Ishikawa (cell line): ENCODE results near the gene WWTR1.

Experiments
- CEBPB ChIP-seq: IDR thresholded peaks from 2 replicates; pipeline ENCODE4 v1.6.1; 2012
- CREB1 ChIP-seq: IDR thresholded peaks from 2 replicates; pipeline ENCODE4 v1.6.1; 2012; ENCODE audit warnings: low read depth
- EGR1 ChIP-seq: IDR thresholded peaks from 2 replicates; pipeline ENCODE4 v1.6.1; 2012
- EP300 ChIP-seq: IDR thresholded peaks from 2 replicates; pipeline ENCODE4 v1.6.1; 2012; ENCODE audit warnings: borderline replicate concordance
- FOXM1 ChIP-seq: IDR thresholded peaks from 2 replicates; pipeline ENCODE4 v1.6.1; 2012; ENCODE audit warnings: low read depth, borderline replicate concordance
- MAX ChIP-seq: IDR thresholded peaks from 2 replicates; pipeline ENCODE4 v1.6.1; 2012
- NFIC ChIP-seq: IDR thresholded peaks from 2 replicates; pipeline ENCODE4 v1.6.1; 2012
- RAD21 ChIP-seq: IDR thresholded peaks from 2 replicates; pipeline ENCODE4 v1.6.1; 2012; ENCODE audit warnings: low read depth
- REST ChIP-seq: IDR thresholded peaks from 2 replicates; pipeline ENCODE4 v1.6.1; 2012; ENCODE audit warnings: low read depth, mild to moderate bottlenecking
- TAF1 ChIP-seq: IDR thresholded peaks from 2 replicates; pipeline ENCODE4 v1.6.1; 2012; ENCODE audit warnings: low read depth, mild to moderate bottlenecking
- TCF12 ChIP-seq: IDR thresholded peaks from 2 replicates; pipeline ENCODE4 v1.6.1; 2012; ENCODE audit warnings: low read depth
- TEAD4 ChIP-seq: IDR thresholded peaks from 2 replicates; pipeline ENCODE4 v1.6.1; 2012
- USF1 ChIP-seq: IDR thresholded peaks from 2 replicates; pipeline ENCODE4 v1.6.1; 2012
- YY1 ChIP-seq: IDR thresholded peaks from 2 replicates; pipeline ENCODE4 v1.6.1; 2012; ENCODE audit warnings: low read depth
- ZBTB7A ChIP-seq: IDR thresholded peaks from 2 replicates; pipeline ENCODE4 v1.6.1; 2012; ENCODE audit warnings: low read depth

The WWTR1 gene

GRCh38 chr3:149592758-149593240 is 65.0 kb downstream of the WWTR1 start:
- TF ChIP-seq YY1 (no peak), EP300 (no peak), TAF1 (no peak), RAD21 (no peak), FOXM1 (no peak), TEAD4 (no peak), EGR1 (no peak), CEBPB (no peak), ZBTB7A (no peak), MAX (no peak), CREB1 (no peak)

- TF ChIP-seq TAF1: no peak
- no peak for TF ChIP-seq MAX
- TF ChIP-seq USF1: no peak
- TF ChIP-seq YY1: no peak
- no peak for TF ChIP-seq EGR1
- no peak for TF ChIP-seq FOXM1
- no peak for TF ChIP-seq EP300
- TF ChIP-seq CEBPB: no peak
- no peak for TF ChIP-seq TEAD4
- no peak for TF ChIP-seq CREB1
- TF ChIP-seq NFIC: no peak
- no peak for TF ChIP-seq RAD21
- TF ChIP-seq TCF12: no peak
- no peak for TF ChIP-seq ZBTB7A
- TF ChIP-seq REST: no peak
These were observed 67.0 kb downstream of the WWTR1 start for GRCh38 chr3:149590691-149591441.

- TF ChIP-seq TAF1 (no peak), EP300 (no peak), YY1 (no peak), FOXM1 (no peak), NFIC (no peak), USF1 (no peak), CREB1 (no peak), TCF12 (no peak), MAX (no peak)
These were observed 68.5 kb downstream of the WWTR1 start for GRCh38 chr3:149589332-149589731.

- TF ChIP-seq EP300 (no peak), FOXM1 (no peak), TEAD4 (no peak), RAD21 (no peak), USF1 (no peak), TAF1 (no peak), YY1 (no peak), TCF12 (no peak), REST (no peak), CEBPB (no peak), MAX (no peak), EGR1 (no peak)
These were observed 68.9 kb downstream of the WWTR1 start for GRCh38 chr3:149588909-149589308.

- TF ChIP-seq TCF12 (no peak), CREB1 (no peak), EP300 (no peak), FOXM1 (no peak), RAD21 (no peak), EGR1 (no peak), REST (no peak), TAF1 (no peak), ZBTB7A (no peak), TEAD4 (no peak), CEBPB (no peak), YY1 (no peak), MAX (no peak), USF1 (no peak), NFIC (no peak)
These were observed 70.4 kb downstream of the WWTR1 start for GRCh38 chr3:149587383-149587782.
